Panc1 (cell line): Measurements from ENCODE around the gene GCH1.

Experiments used
- POLR2AphosphoS5 ChIP-seq: IDR thresholded peaks from 2 replicates; pipeline ENCODE4 v1.6.1; 2012; ENCODE audit warnings: mild to moderate bottlenecking, low read depth, low read length, moderate library complexity
- REST ChIP-seq, 2 experiments: IDR thresholded peaks; 2 replicates each; pipeline ENCODE4 v1.6.1; 2011 to 2012; ENCODE audit warnings: low read depth in 2 of 2, control low read depth in 1 of 2, low read length in 1 of 2, mild to moderate bottlenecking in 1 of 2, moderate library complexity in 1 of 2; ENCODE audit not compliant: insufficient read depth in 1 of 2
- TCF7L2 ChIP-seq: IDR thresholded peaks from 2 replicates; pipeline ENCODE4 v1.6.1; 2011; ENCODE audit warnings: mild to moderate bottlenecking, low read depth, low read length, inconsistent platforms
- TF ChIP-seq, protein P1 (sequence below): fragments of 450-650 bp; IDR thresholded peaks from 2 replicates; pipeline ENCODE4 v1.5.1; 2017; ENCODE audit warnings: mild to moderate bottlenecking

GRCh38 chr14:54929556-54929955 is 26.9 kb upstream of the GCH1 start:
- TF ChIP-seq, protein P1, sequence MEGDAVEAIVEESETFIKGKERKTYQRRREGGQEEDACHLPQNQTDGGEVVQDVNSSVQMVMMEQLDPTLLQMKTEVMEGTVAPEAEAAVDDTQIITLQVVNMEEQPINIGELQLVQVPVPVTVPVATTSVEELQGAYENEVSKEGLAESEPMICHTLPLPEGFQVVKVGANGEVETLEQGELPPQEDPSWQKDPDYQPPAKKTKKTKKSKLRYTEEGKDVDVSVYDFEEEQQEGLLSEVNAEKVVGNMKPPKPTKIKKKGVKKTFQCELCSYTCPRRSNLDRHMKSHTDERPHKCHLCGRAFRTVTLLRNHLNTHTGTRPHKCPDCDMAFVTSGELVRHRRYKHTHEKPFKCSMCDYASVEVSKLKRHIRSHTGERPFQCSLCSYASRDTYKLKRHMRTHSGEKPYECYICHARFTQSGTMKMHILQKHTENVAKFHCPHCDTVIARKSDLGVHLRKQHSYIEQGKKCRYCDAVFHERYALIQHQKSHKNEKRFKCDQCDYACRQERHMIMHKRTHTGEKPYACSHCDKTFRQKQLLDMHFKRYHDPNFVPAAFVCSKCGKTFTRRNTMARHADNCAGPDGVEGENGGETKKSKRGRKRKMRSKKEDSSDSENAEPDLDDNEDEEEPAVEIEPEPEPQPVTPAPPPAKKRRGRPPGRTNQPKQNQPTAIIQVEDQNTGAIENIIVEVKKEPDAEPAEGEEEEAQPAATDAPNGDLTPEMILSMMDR: no peak
- TF ChIP-seq POLR2AphosphoS5 (no peak), REST (IDR thresholded peaks at IDR 0.05; ENCODE audit: insufficient read depth in 1 of 2, low read depth in 2 of 2, low read length in 1 of 2) (no peak), TCF7L2 (no peak)
